GM23338 (cell line): ENCODE data around the gene SPATA20. TPM values are rescaled to one million over a fixed set of nuclear protein-coding genes. Genes with fewer than 3 reads are reported as not detected.
A peak's percentile ranks its signal among the peaks of the same experiment; 100 is the strongest.

Source experiments
- ATAC-seq: fragments of 200-7000 bp; cut with Tn5 transposase; 3 replicates; pipeline ENCODE4 v1.9.1; 2020
- DNase-seq: peaks from one replicate; pipeline ENCODE4 v3.0.0-alpha.2; 2015; ENCODE audit warnings: low spot score
- H2AFZ ChIP-seq: fragments of 200-600 bp; sonication (generic); 2 replicates; pipeline ENCODE4 v1.8.0; 2016; ENCODE audit warnings: antibody characterized with exemption, mild to moderate bottlenecking, moderate library complexity
- H3F3A ChIP-seq: fragments of 200-600 bp; sonication (generic); replicated peaks from 2 replicates; pipeline ENCODE4 v1.8.0; 2017; ENCODE audit warnings: antibody characterized with exemption, mixed run types, low read depth
- H3K27ac ChIP-seq: fragments of 200-600 bp; sonication (generic); 2 replicates; pipeline ENCODE4 v1.6.1; 2016; ENCODE audit warnings: low read depth
- H3K27me3 ChIP-seq: fragments of 200-600 bp; sonication (generic); 2 replicates; pipeline ENCODE4 v1.8.0; 2016; ENCODE audit warnings: mild to moderate bottlenecking, mixed run types, moderate library complexity; ENCODE audit not compliant: insufficient read depth
- H3K36me3 ChIP-seq: fragments of 200-600 bp; sonication (generic); 2 replicates; pipeline ENCODE4 v1.8.0; 2016; ENCODE audit warnings: mild to moderate bottlenecking; ENCODE audit not compliant: insufficient read depth
- H3K4me1 ChIP-seq: fragments of 200-600 bp; sonication (generic); 2 replicates; pipeline ENCODE4 v1.8.0; 2016; ENCODE audit warnings: mild to moderate bottlenecking, moderate library complexity; ENCODE audit not compliant: insufficient read depth
- H3K4me2 ChIP-seq: fragments of 200-600 bp; sonication (generic); 2 replicates; pipeline ENCODE4 v1.7.1; 2017; ENCODE audit warnings: mixed run types
- H3K4me3 ChIP-seq: fragments of 200-600 bp; sonication (generic); 2 replicates; pipeline ENCODE4 v1.6.1; 2016; ENCODE audit warnings: mixed run types
- H3K79me2 ChIP-seq: fragments of 200-600 bp; sonication (generic); replicated peaks from 2 replicates; pipeline ENCODE4 v1.8.0; 2017; ENCODE audit warnings: mild to moderate bottlenecking; ENCODE audit not compliant: insufficient read depth
- H3K9me2 ChIP-seq: fragments of 200-600 bp; sonication (generic); 2 replicates; pipeline ENCODE4 v1.8.0; 2017; ENCODE audit not compliant: insufficient read depth
- H4K20me1 ChIP-seq: fragments of 200-600 bp; sonication (generic); replicated peaks from 2 replicates; pipeline ENCODE4 v1.8.0; 2017; ENCODE audit warnings: mild to moderate bottlenecking; ENCODE audit not compliant: insufficient read depth
- H3K27ac Mint-ChIP-seq: 2 replicates; pipeline ENCODE4 v1.8.0; 2020; ENCODE audit warnings: inconsistent platforms, mild to moderate bottlenecking, moderate library complexity, mixed read lengths
- H3K27me3 Mint-ChIP-seq: 3 replicates; pipeline ENCODE4 v1.8.0; 2022; ENCODE audit warnings: low read depth, mild to moderate bottlenecking, moderate library complexity, mixed read lengths, inconsistent platforms; ENCODE audit not compliant: insufficient read depth, poor library complexity
- H3K36me3 Mint-ChIP-seq: 3 replicates; pipeline ENCODE4 v1.8.0; 2021; ENCODE audit warnings: low read depth, mild to moderate bottlenecking, inconsistent platforms, moderate library complexity, mixed read lengths
- H3K4me1 Mint-ChIP-seq: 3 replicates; pipeline ENCODE4 v1.8.0; 2020; ENCODE audit warnings: mild to moderate bottlenecking, inconsistent platforms, mixed read lengths
- H3K4me3 Mint-ChIP-seq: 3 replicates; pipeline ENCODE4 v1.8.0; 2021; ENCODE audit warnings: moderate library complexity, mild to moderate bottlenecking, inconsistent platforms, mixed read lengths
- H3K9me3 Mint-ChIP-seq: 3 replicates; pipeline ENCODE4 v1.8.0; 2020; ENCODE audit warnings: moderate library complexity, mild to moderate bottlenecking, inconsistent platforms, mixed read lengths
- CTCF ChIP-seq, 2 experiments: fragments of 200-600 bp in 1 of 2; sonication (generic) in 1 of 2; conservative IDR thresholded peaks; 2 replicates each; pipeline versions ENCODE4 v1.5.1 to v1.6.1; 2016 to 2017; ENCODE audit warnings: antibody characterized with exemption in 2 of 2, low read depth in 2 of 2, mild to moderate bottlenecking in 2 of 2, moderate library complexity in 1 of 2
- EZH2 ChIP-seq: fragments of 200-600 bp; sonication (generic); IDR thresholded peaks from one replicate; pipeline ENCODE4 v1.8.0; 2017; ENCODE audit warnings: antibody characterized with exemption, mild to moderate bottlenecking, low read depth; ENCODE audit not compliant: unreplicated experiment
- EZH2phosphoT487 ChIP-seq: fragments of 200-600 bp; sonication (generic); IDR thresholded peaks from one replicate; pipeline ENCODE4 v1.8.1; 2018; ENCODE audit warnings: antibody characterized with exemption; ENCODE audit not compliant: unreplicated experiment
- JUNB ChIP-seq: IDR thresholded peaks from one replicate; pipeline ENCODE4 v1.6.1; 2016; ENCODE audit warnings: antibody characterized with exemption; ENCODE audit not compliant: unreplicated experiment
- NANOG ChIP-seq: IDR thresholded peaks from 2 replicates; pipeline ENCODE4 v1.6.1; 2016; ENCODE audit warnings: antibody characterized with exemption, borderline replicate concordance
- ZNF462 ChIP-seq: fragments of 250-450 bp; sonication (Bioruptor Pico); IDR thresholded peaks from 2 replicates; pipeline ENCODE4 v1.5.0; 2020; ENCODE audit warnings: mild to moderate bottlenecking, moderate library complexity
- polyA plus RNA-seq: library from polyadenylated mRNA; unstranded; fragments of >200 nt; fragmentation: Nextera tagmentation; extraction: Ambion mirVana; gene quantifications from 2 replicates; pipeline ENCODE4 v1.2.1, GENCODE V29; 2016
- total RNA-seq: library from RNA; depleted of rRNA; stranded (reverse); fragments of >200 nt; shearing (Covaris generic); gene quantifications from 2 replicates; pipeline ENCODE4 v1.2.3, GENCODE V29; 2014
- TF ChIP-seq, protein P1 (sequence below): IDR thresholded peaks from 2 replicates; pipeline ENCODE4 v1.6.1; 2016; ENCODE audit warnings: antibody characterized with exemption
- TF ChIP-seq, protein P2 (sequence below): IDR thresholded peaks from one replicate; pipeline ENCODE4 v1.6.1; 2018; ENCODE audit warnings: antibody characterized with exemption; ENCODE audit not compliant: unreplicated experiment

The SPATA20 gene
- total and polyA plus RNA-seq, 2 experiments from 2014 or later: 13.8 to 32.7 TPM

DNA sequence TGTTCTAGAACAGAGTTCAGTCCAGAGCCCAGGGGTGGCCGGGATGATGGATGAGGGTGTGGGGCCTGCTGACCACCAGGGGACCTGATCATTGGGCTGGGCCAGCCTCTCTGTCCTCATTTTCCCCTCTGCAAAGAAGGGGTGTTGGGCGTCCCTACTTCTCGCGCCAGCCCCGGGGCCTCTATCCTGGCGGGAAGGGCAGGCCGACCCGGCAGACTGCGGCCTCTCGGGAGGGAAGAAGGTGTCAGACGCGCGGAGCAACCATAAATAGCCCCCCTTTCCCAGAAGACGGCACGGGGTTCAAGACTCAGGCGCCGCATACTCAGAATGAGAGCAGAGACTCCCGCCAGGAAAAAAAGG is 11.6 kb downstream of the SPATA20 start:
- Histone ChIP-seq H3K36me3 (no peaks in the 10 kb centered on the region), H3K79me2 (no peaks in the 10 kb centered on the region), H3F3A (0 out of 2 replicates have a peak, but pooled peaks cover 9% of the 10 kb centered on the region), H3K9me2 (no peaks in the 10 kb centered on the region), H3K4me1 (peaks cover 20% of the 10 kb centered on the region), H3K4me3 (peak overlapping the region; percentile 62), H2AFZ (peak overlapping the region; percentile 97; the same call in 1 of the 2 replicates), H4K20me1 (no peaks in the 10 kb centered on the region; the same call in none of the 2 replicates), H3K4me2 (peak overlapping the region; percentile 96), H3K27me3 (peaks cover 57% of the 10 kb centered on the region), H3K27ac (no peak overlapping the region)
- Mint-ChIP-seq H3K36me3 (no peaks in the 10 kb centered on the region), H3K4me3 (peak overlapping the region; percentile 86), H3K27me3 (peaks cover 38% of the 10 kb centered on the region), H3K27ac (no peak overlapping the region), H3K4me1 (peaks cover 25% of the 10 kb centered on the region), H3K9me3 (no peaks in the 10 kb centered on the region)
- DNase-seq (no peak), ATAC-seq (no peak)
- peak in 1 of 2 experiments; percentile 1; a peak in 1 of 4 replicates for TF ChIP-seq CTCF (conservative IDR thresholded peaks at IDR 0.05; ENCODE audit: low read depth in 2 of 2)
- TF ChIP-seq, protein P1, sequence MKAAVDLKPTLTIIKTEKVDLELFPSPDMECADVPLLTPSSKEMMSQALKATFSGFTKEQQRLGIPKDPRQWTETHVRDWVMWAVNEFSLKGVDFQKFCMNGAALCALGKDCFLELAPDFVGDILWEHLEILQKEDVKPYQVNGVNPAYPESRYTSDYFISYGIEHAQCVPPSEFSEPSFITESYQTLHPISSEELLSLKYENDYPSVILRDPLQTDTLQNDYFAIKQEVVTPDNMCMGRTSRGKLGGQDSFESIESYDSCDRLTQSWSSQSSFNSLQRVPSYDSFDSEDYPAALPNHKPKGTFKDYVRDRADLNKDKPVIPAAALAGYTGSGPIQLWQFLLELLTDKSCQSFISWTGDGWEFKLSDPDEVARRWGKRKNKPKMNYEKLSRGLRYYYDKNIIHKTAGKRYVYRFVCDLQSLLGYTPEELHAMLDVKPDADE: no peak

- H3K4me2 ChIP-seq: peak overlapping the region; percentile 96
- no peaks in the 10 kb centered on the region for H3K9me2 ChIP-seq
- peak overlapping the region; percentile 62 for H3K4me3 ChIP-seq
- H3K36me3 ChIP-seq: no peaks in the 10 kb centered on the region
- Mint-ChIP-seq H3K27me3 (peaks cover 43% of the 10 kb centered on the region), H3K4me3 (peak overlapping the region; percentile 86), H3K27ac (no peak overlapping the region), H3K36me3 (no peaks in the 10 kb centered on the region), H3K9me3 (no peaks in the 10 kb centered on the region), H3K4me1 (peaks cover 28% of the 10 kb centered on the region)
- peak; percentile 92 for DNase-seq
- H2AFZ ChIP-seq: peak overlapping the region; percentile 97
- H3K79me2 ChIP-seq: no peaks in the 10 kb centered on the region
- ATAC-seq: peak; percentile 13
- 0 out of 2 replicates have a peak, but pooled peaks cover 9% of the 10 kb centered on the region for H3F3A ChIP-seq
- no peaks in the 10 kb centered on the region; the same call in none of the 2 replicates for H4K20me1 ChIP-seq
- peaks cover 25% of the 10 kb centered on the region for H3K4me1 ChIP-seq
- H3K27ac ChIP-seq: no peak overlapping the region
- peaks cover 62% of the 10 kb centered on the region for H3K27me3 ChIP-seq
- TF ChIP-seq JUNB (no peak), ZNF462 (CRISPR knock-in tag) (no peak), EZH2 (peak; percentile 47), EZH2phosphoT487 (no peak), NANOG (no peak)
- TF ChIP-seq, protein P2, sequence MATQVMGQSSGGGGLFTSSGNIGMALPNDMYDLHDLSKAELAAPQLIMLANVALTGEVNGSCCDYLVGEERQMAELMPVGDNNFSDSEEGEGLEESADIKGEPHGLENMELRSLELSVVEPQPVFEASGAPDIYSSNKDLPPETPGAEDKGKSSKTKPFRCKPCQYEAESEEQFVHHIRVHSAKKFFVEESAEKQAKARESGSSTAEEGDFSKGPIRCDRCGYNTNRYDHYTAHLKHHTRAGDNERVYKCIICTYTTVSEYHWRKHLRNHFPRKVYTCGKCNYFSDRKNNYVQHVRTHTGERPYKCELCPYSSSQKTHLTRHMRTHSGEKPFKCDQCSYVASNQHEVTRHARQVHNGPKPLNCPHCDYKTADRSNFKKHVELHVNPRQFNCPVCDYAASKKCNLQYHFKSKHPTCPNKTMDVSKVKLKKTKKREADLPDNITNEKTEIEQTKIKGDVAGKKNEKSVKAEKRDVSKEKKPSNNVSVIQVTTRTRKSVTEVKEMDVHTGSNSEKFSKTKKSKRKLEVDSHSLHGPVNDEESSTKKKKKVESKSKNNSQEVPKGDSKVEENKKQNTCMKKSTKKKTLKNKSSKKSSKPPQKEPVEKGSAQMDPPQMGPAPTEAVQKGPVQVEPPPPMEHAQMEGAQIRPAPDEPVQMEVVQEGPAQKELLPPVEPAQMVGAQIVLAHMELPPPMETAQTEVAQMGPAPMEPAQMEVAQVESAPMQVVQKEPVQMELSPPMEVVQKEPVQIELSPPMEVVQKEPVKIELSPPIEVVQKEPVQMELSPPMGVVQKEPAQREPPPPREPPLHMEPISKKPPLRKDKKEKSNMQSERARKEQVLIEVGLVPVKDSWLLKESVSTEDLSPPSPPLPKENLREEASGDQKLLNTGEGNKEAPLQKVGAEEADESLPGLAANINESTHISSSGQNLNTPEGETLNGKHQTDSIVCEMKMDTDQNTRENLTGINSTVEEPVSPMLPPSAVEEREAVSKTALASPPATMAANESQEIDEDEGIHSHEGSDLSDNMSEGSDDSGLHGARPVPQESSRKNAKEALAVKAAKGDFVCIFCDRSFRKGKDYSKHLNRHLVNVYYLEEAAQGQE: no peak
Measured at GRCh38 chr17:50558941-50559614, 12.1 kb downstream of the SPATA20 start.
